ENCODE results near the gene PCNX3. TPM values are rescaled to one million over a fixed set of nuclear protein-coding genes. Genes with fewer than 3 reads are reported as not detected.

Gene PCNX3
- total RNA-seq, 2 donors from 2014 or later: 48.1 to 57.3 TPM

GRCh38 chr11:65623177-65623576 lies 7.6 kb downstream of the PCNX3 start:
- peaks cover 68% of the 10 kb centered on the region for H3K36me3 ChIP-seq (ENCODE audit: control insufficient read depth, insufficient read depth, low read length)
- H3K4me3 Mint-ChIP-seq: no peak overlapping the region
- 95 to 96% methylated on average over 10 to 14 of the region's 14 CpGs for WGBS, 2 experiments (ENCODE audit: insufficient coverage in 1 of 2, insufficient read length in 1 of 2)
- no peak for TF ChIP-seq CTCF (conservative IDR thresholded peaks at IDR 0.05)
- H3K27ac ChIP-seq (ENCODE audit: low read depth, low read length): no peak overlapping the region
- no peaks in the 10 kb centered on the region for H3K4me1 ChIP-seq (ENCODE audit: control insufficient read depth, insufficient read depth, low read length)
- no peaks in the 10 kb centered on the region for H3K27me3 ChIP-seq (ENCODE audit: control insufficient read depth, insufficient read depth, low read length, poor library complexity, severe bottlenecking)
- H3K27me3 Mint-ChIP-seq (ENCODE audit: insufficient read depth): no peaks in the 10 kb centered on the region
- no peaks in the 10 kb centered on the region for H3K4me1 Mint-ChIP-seq
- H3K36me3 Mint-ChIP-seq (ENCODE audit: low read depth): peaks cover 61% of the 10 kb centered on the region
- H3K9me3 ChIP-seq (ENCODE audit: control insufficient read depth, low read length): no peaks in the 10 kb centered on the region
- no peak overlapping the region for H3K4me3 ChIP-seq (ENCODE audit: low read length)
- no peak overlapping the region for H3K9ac ChIP-seq (ENCODE audit: extremely low read depth, low read length, poor library complexity, severe bottlenecking)
- DNase-seq: no peak
- H3K27ac Mint-ChIP-seq: no peak overlapping the region
- no peaks in the 10 kb centered on the region for H3K9me3 Mint-ChIP-seq

GRCh38 chr11:65623852-65624616 lies 8.5 kb downstream of the PCNX3 start:
- Histone ChIP-seq H3K27me3 (ENCODE audit: control insufficient read depth, insufficient read depth, low read length, poor library complexity, severe bottlenecking) (no peaks in the 10 kb centered on the region), H3K9me3 (ENCODE audit: control insufficient read depth, low read length) (no peaks in the 10 kb centered on the region), H3K36me3 (ENCODE audit: control insufficient read depth, insufficient read depth, low read length) (peaks cover 68% of the 10 kb centered on the region), H3K4me1 (ENCODE audit: control insufficient read depth, insufficient read depth, low read length) (no peaks in the 10 kb centered on the region), H3K27ac (ENCODE audit: low read depth, low read length) (no peak overlapping the region), H3K4me3 (ENCODE audit: low read length) (no peak overlapping the region), H3K9ac (ENCODE audit: extremely low read depth, low read length, poor library complexity, severe bottlenecking) (no peak overlapping the region)
- Mint-ChIP-seq H3K36me3 (ENCODE audit: low read depth) (peaks cover 61% of the 10 kb centered on the region), H3K9me3 (no peaks in the 10 kb centered on the region), H3K4me3 (no peak overlapping the region), H3K4me1 (no peaks in the 10 kb centered on the region), H3K27me3 (ENCODE audit: insufficient read depth) (no peaks in the 10 kb centered on the region), H3K27ac (no peak overlapping the region)
- 94% methylated on average over 8 to 24 of the region's 25 CpGs for WGBS, 2 experiments (ENCODE audit: insufficient coverage in 1 of 2, insufficient read length in 1 of 2)
- no peak for DNase-seq
- no peak for TF ChIP-seq CTCF (conservative IDR thresholded peaks at IDR 0.05)

GRCh38 chr11:65624931-65625627 lies 9.5 kb downstream of the PCNX3 start:
- H3K36me3 Mint-ChIP-seq (ENCODE audit: low read depth): peaks cover 60% of the 10 kb centered on the region
- Histone ChIP-seq H3K4me3 (ENCODE audit: low read length) (no peak overlapping the region), H3K27ac (ENCODE audit: low read depth, low read length) (no peak overlapping the region), H3K9ac (ENCODE audit: extremely low read depth, low read length, poor library complexity, severe bottlenecking) (no peak overlapping the region), H3K4me1 (ENCODE audit: control insufficient read depth, insufficient read depth, low read length) (no peaks in the 10 kb centered on the region), H3K9me3 (ENCODE audit: control insufficient read depth, low read length) (no peaks in the 10 kb centered on the region), H3K36me3 (ENCODE audit: control insufficient read depth, insufficient read depth, low read length) (peaks cover 69% of the 10 kb centered on the region), H3K27me3 (ENCODE audit: control insufficient read depth, insufficient read depth, low read length, poor library complexity, severe bottlenecking) (no peaks in the 10 kb centered on the region)
- H3K4me3 Mint-ChIP-seq: no peak overlapping the region
- no peaks in the 10 kb centered on the region for H3K4me1 Mint-ChIP-seq
- DNase-seq: no peak
- TF ChIP-seq CTCF (conservative IDR thresholded peaks at IDR 0.05): no peak
- H3K9me3 Mint-ChIP-seq: no peaks in the 10 kb centered on the region
- 89 to 93% methylated on average over 8 to 30 of the region's 30 CpGs for WGBS, 2 experiments (ENCODE audit: insufficient coverage in 1 of 2, insufficient read length in 1 of 2)
- H3K27me3 Mint-ChIP-seq (ENCODE audit: insufficient read depth): no peaks in the 10 kb centered on the region
- no peak overlapping the region for H3K27ac Mint-ChIP-seq

Data from endodermal cell (in vitro differentiated cells).